C4-2B (cell line): ENCODE data around the gene HHLA2.
"Not testable (repeated sequence)": the region's sequence is repeated elsewhere in the genome, so short reads cannot be mapped to it uniquely, and the experiment has no call there.

Source experiments
- CTCF ChIP-seq: fragments of 450-650 bp; conservative IDR thresholded peaks from 2 replicates; pipeline ENCODE4 v1.5.1; 2017; ENCODE audit warnings: mild to moderate bottlenecking
- ZFX ChIP-seq: fragments of 450-650 bp; IDR thresholded peaks from 2 replicates; pipeline ENCODE4 v1.6.1; 2017

GRCh38 chr3:108288193-108288592 is 8.2 kb upstream of the HHLA2 start:
- not testable (repeated sequence) for TF ChIP-seq CTCF, ZFX
